Activated CD4-positive, alpha-beta T cell treated with anti-CD3 and anti-CD28 coated beads, Interleukin-10, Interleukin-2, amounts not matched to agents 100 ng/mL and 50 ng/mL, durations not matched to agents 16 hours and 8 hours (primary cell): ENCODE data around the gene ACSF2.
"Not testable (repeated sequence)": the region's sequence is repeated elsewhere in the genome, so short reads cannot be mapped to it uniquely, and the experiment has no call there.

Source experiments
- DNase-seq: peaks from one replicate; pipeline ENCODE4 v3.0.0-alpha.2; 2020

ACSF2 gene

DNA sequence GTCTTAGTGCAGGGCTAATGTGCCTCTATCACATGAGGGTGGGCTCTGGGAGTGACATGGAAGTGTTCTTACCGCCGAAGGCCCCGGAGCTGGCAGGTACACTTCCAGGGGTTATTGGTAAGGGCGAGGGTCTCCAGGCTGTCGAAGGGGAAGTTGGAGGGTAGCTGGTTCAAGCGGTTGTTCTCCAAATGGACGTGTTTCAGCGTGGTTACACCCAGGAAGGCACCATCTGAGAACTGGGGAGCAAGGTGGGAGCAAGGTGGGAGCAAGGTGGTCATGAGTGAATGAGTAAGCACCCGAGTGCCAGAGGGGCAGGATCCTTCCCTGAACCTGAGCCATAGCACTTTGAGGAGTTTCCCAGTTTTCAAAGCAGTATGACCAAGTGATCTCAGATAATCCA is 39.6 kb downstream of the ACSF2 start:
- no peak for DNase-seq

DNA sequence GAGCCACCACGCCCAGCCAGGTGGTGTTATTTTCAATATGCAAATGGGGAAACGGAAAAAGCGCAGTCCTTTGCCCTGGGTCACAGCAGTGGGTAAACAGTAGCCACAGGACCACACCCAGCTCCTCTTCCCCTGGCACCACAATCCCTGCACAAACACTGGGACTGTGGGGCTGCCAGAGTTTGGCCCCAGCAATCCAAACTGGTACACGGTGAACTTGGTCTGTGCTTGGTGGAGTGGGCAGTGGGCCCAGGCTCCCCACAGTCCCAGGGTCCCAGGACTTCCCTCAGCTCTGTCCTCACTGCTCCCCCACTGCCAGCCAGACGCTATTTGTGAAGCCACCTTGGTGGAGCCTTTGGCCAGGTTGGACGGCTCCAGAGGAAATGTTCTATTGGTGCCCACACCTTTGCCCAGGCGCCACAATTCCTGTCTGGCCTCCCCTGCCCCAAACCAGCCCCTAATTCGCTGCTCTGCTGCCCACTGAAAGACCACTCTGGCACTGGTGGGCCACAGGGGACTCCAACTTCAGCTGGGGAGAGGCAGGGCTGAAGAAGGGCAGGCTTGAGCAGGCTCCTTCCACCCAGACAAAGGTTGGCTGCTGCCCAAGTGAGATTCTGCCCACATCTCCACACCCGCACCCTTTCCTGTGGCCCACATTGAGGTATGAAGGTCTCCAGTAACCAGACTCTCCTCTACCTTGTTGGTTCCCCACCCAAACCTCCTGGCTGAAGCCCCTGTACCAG is 40.5 kb downstream of the ACSF2 start:
- no peak for DNase-seq

DNA sequence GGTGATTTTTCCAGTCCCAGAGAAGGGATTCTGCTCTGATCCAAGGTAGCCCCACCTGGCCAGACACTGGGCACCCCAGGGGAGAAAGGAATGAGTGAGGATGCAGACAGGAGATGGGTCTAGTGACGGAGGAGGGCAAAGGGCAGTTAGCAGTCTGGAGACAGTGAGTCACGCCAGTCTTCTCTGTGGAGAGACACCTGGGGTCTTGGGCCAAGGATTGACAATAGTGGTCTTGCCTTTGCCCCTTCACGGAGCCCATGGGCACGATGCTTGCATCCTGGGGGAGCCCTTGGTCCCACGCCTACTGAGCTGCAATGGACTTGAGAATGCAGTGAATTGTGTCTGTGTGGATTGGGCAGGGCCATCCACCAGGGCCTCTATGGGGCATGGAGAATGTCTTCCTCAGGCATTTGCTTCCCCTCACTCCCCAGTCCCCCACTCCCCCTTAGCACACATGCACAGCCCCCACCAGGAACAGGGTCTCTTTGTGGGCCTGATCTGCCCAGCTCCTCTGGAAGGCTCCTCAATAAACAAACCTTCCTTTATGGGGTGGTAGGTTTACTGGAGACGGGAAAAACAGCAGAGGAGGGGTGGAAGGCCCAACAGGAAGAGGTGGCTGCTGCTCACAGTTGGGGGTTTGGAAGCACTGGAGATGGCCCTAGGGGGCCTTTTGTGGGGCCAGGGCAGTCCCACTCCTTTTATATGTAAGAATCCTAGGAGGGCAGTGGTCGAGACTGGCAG is 41.3 kb downstream of the ACSF2 start:
- DNase-seq, result no peak

DNA sequence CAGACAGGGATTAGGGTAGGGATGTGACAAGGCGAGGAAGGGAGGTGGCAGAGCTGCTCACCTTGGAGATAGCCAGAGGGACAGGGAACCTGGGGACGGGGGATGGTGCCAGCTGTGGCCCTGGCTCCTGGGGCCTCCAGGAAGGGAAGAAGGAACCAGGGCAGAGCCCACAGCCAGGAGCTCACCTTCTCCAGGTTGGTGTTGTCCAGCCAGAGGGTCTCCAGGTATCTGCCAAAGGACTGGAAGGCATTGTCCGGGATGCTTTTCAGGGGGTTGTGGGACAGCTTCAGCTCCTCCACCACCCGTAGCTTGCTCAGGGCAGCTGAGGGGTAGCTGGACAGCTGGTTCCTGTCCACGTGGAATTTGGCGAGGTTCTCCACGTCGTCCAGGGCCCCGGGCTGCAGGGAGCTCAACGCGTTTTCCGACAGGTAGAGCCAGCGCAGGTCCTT is 41.9 kb downstream of the ACSF2 start:
- no peak for DNase-seq

DNA sequence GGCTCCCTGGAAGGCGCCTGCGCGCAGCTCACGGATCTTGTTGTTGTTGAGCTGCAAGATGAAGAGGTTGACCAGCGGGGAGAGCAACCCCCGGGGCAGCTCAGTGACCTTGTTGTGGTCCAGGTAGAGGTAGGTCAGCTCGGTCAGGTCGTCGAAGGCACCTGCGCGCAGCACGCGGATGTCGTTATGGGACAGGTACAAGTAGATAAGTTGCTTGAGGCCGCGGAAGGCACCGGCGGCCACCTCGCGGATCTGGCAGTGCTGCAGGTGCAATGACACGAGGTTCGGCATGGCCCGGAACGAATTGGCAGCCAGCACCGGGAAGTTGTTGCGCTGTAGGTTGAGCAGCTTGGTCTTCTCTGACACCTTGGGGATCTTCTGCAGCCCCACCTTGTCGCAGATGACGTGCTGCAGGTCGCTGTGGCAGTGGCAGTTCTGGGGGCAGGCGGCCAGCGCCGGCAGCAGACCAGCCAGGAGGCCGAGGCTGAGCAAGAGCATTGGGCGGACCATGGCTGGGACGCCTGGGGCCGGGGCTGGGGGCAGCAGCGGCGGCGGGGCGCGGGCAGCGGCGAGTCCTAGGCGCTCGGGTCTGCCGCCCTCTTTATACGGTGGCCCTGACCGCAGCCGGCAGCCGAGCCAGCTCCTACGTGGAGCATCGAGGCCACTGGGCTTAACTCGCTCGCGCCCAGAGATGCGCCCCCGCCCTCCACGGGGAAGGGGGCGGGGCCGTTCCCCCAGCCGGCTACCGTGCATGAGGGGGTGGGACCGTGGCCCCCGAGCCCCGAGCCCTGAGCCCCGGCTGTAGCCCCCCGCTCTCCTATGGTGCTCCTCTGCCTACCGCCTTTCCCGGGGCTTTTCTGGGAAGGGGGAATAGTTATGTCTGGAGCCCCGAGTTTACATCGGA is 42.5 kb downstream of the ACSF2 start, which contains the start of gene CHAD:
Gene CHAD, minus strand, starts transcription at position 577 of the 904 bp plus-strand sequence. Its CDS starts 67 bp downstream, at position 510.
- DNase-seq, result no peak

DNA sequence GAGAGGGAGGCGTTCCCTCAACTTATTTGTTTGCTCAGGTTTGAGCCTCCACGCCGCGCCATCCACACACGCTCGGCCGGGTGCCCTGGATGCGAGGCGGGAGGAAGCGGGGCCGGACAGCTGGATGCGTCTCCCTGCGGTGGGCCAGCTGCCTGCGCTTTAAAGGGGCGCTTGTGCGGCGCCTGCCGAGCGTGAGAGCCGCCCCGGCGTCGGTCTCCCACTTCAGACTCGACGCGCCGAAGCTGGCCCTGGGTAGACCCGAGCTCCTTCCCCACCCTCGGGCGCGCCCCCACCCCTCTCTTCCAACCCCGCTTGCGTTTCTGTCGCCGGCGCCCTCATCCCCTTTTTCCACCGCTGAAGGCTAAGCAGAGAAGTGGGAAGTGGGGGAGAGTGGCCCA is 43.2 kb downstream of the ACSF2 start:
- no peak for DNase-seq

DNA sequence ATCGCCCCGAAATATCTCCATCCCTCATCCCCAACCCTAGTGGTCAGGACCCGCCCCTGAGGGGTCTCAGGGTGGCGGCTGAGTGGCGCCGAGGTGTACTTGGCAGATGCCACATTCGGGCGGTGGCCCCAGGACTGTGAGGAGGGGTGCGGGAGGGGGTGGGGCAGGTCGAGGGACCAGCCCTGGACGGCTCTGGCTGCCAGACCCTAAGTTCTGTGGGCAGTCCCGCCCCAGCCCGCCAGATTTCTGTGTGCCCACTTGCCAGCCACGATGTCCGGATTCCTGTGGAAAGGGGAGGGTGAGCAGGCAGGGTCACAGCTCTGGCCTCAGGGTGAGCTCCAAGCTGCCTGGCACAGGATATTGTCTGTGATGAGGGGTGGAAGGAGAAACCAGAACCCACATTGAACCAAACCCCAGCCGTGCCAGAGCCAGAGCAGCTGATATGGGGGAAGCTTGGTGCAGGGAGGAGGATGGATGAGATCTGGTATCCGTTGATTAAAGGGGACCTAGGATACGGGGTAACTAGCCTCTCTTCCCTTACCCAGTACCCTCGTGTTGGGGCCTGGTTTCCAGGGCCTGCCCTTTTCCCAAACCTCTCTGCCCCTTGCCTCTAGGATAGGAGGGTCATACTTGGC is 43.8 kb downstream of the ACSF2 start:
- no peak for DNase-seq

DNA sequence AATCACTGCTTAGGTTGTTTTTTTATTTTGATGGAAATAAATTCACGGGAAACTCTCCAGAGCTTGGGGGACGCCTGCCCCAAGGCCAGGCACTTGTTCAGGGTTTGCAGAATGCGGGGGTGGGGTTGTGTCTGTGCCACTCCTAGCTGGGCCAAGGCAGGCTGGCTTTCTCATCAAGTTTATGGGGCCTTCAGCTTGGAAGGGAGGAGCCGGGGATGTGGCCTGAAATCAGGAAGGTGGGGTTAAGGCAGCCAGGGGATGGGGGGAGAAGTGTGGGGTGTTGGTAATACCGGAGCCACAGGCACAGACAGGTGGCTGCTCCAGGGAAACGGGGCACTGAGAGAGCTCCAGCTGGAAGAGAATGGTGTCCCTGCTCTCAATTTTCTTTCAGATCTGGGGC is 44.4 kb downstream of the ACSF2 start:
- no peak for DNase-seq

DNA sequence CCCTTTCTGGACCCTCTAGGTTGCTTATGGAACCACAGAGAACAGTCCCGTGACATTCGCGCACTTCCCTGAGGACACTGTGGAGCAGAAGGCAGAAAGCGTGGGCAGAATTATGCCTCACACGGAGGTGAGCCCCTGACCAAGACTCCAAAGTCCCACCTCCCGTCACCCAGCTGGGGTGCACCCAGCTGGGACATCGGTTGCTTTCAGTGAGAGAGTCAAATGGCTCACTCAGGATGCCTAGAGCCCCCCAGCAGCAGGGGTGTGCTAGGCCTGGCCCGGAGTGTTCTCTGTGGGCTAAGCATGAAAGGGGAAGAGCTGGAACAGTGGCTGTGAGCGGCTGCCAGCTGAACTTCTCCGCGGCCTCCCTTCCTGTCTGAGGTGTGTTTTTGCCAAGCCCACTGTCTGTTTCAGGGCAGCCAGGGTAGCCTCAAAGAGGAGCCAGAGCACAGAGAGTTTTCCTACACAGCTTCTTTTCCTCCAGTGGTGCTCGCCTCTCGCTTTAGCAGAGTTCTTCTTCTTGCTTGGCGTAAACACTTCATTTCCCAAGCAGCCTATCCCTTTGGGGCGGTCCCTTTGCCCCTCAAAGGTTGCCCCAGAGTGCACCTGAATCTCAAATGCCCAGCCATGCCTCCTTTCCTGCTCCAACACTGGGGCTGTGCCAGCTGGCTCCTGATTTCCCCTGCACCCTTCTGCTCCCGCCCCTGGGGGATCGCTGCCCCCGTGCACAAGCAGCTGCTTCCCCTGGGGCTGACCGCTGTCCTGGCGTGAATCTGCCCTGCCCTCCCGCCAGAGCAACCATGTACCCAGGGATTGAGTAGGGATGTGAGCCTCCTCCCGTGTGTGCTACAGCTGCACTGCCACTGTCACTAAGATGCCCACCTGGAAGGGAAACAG is 45.2 kb downstream of the ACSF2 start:
- DNase-seq, result no peak

DNA sequence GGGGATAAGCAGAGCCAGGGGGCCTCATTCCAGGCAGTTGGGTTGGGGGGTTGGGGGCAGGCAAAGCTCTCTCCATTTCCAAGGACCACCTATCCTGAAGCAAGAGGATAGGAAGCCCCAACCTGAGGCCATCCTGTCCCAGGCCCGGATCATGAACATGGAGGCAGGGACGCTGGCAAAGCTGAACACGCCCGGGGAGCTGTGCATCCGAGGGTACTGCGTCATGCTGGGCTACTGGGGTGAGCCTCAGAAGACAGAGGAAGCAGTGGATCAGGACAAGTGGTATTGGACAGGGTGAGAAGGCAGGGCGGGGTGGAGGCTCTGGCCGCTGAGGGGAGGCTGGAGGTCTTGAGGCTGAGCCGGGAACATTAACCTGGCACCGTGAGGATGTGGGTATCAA is 46.3 kb downstream of the ACSF2 start:
- no peak for DNase-seq

DNA sequence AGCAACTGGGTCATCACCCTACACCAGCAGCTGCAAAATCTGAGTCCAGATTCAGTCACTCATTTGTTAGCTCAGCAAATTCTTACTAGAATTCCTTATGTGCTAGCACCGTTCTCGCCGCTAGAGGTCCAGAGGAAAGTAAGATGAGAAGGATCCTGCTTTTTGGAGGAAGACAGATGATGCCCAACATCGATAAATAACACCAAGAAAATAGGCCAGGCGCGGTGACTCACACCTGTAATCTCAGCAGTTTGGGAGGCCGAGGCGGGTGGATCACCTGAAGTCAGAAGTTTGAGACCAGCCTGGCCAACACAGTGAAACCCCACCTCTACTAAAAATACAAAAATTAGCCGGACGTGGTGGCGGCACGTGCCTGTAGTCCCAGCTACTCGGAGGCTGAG is 46.7 kb downstream of the ACSF2 start:
- DNase-seq, result not testable (repeated sequence)

DNA sequence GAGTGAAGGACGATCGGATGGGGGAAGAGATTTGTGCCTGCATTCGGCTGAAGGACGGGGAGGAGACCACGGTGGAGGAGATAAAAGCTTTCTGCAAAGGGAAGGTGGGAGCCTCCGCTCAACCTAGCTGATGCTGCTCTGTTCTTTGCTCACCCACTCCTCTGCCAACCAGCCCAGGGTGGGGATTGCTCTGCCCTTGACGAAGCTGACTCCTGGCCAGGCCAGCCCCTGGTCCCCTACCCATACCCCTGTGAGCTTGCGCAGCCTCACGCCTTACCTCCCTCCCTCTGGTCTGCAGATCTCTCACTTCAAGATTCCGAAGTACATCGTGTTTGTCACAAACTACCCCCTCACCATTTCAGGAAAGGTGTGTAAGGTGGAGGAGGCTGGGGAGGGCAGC is 47.9 kb downstream of the ACSF2 start:
- no peak for DNase-seq

DNA sequence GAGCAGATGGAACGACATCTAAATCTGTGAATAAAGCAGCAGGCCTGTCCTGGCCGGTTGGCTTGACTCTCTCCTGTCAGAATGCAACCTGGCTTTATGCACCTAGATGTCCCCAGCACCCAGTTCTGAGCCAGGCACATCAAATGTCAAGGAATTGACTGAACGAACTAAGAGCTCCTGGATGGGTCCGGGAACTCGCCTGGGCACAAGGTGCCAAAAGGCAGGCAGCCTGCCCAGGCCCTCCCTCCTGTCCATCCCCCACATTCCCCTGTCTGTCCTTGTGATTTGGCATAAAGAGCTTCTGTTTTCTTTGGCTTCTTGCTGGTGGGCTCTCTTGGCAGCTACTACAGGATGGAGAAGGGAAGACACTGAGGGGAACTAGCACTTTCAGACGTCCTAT is 48.5 kb downstream of the ACSF2 start:
- no peak for DNase-seq

DNA sequence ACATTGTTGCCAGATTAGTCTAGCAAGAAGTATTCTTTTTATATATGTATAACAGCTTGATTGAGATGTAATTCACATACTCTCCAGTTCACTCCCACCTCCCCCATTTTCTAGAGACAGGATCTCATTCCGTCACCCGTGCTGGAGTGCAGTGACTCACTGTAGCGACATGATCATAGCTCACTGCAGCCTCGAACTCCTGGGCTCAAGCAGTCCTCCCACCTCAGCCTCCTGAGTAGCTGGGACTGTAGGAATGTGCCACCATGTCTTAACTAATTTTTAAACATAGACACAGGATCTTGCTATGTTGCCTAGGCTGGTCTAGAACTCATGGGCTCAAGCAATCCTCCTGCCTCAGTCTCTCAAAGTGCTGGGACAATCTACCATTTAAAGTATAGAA is 49.3 kb downstream of the ACSF2 start:
- no peak for DNase-seq

DNA sequence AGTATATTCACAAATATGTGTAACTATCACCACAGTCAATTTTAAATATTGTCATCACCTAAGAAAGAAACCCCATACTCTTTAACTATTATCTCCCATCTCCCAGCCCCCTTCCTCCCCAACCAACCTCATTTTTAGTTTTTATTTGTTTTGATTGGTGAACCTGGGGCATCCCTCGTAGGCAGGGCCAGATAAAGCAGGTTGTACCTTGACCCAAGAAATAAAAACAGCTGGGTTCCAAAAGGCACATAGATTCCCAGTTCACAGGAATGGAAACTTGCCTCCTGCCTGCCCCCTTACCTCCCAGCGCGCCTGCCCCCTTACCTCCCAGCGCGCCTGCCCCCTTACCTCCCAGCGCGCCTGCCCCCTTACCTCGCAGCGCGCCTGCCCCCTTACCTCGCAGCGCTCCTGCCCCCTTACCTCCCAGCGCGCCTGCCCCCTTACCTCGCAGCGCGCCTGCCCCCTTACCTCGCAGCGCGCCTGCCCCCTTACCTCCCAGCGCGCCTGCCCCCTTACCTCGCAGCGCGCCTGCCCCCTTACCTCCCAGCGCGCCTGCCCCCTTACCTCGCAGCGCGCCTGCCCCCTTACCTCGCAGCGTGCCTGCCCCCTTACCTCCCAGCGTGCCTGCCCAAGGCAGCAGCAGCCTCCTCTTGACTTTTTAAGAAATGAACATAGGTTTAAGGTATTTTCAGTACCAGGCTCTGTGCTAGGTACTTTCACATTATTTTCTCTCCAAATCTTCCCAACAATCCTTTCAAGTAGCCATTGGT is 49.9 kb downstream of the ACSF2 start:
- not testable (repeated sequence) for DNase-seq

DNA sequence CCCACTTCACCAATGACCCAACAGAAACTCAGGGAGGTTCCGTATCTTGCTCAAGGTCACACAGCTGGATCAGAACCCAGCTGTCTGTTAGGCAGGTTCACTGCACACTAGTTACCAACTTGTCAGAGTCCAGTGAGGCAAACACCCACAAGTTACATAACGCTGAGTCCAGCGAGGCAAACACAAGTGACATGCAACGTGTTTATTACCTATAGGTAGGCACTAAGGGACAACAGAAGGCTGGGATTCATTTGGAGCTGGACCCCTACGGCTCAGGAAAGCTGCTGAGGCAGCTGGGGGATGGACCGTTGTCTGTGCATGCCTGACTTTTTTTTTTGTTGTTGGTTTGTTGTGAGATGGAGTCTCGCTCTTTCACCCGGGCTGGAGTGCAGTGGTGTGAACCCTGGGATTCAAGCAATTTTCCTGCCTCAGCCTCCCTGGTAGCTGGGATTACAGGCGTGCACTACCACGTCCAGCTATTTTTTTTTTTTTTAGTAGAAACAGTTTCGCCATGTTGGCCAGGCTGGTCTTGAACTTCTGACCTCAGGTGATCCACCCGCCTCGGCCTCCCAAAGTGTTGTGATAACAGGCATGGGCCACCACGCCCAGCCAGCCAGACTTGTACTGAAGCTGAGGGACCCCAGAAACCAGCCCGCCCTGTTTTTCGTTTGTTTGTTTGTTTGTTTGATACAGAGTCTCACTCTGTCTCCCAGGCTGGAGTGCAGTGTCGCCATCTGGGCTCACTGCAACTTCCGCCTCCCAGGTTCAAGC is 50.7 kb downstream of the ACSF2 start:
- no peak for DNase-seq

DNA sequence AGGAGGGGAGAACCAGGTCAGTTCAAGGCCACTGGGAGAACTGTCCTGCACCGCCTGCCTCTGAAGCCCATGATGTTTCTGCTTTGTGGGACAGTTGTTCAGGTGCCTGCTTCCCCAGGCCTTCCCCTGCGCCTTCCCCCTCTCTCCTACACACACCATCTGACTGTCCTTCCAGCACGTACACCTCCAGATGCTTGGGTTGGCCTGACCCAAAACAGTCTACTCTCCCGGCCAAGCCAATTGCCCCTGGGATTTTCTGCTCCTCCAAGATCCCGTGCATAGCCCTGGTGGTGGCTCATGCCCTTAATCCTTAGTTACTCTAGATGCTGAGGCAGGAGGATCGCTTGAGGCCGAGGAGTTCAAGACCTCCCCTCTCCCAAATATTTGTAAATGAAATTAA is 52.0 kb downstream of the ACSF2 start:
- no peak for DNase-seq

DNA sequence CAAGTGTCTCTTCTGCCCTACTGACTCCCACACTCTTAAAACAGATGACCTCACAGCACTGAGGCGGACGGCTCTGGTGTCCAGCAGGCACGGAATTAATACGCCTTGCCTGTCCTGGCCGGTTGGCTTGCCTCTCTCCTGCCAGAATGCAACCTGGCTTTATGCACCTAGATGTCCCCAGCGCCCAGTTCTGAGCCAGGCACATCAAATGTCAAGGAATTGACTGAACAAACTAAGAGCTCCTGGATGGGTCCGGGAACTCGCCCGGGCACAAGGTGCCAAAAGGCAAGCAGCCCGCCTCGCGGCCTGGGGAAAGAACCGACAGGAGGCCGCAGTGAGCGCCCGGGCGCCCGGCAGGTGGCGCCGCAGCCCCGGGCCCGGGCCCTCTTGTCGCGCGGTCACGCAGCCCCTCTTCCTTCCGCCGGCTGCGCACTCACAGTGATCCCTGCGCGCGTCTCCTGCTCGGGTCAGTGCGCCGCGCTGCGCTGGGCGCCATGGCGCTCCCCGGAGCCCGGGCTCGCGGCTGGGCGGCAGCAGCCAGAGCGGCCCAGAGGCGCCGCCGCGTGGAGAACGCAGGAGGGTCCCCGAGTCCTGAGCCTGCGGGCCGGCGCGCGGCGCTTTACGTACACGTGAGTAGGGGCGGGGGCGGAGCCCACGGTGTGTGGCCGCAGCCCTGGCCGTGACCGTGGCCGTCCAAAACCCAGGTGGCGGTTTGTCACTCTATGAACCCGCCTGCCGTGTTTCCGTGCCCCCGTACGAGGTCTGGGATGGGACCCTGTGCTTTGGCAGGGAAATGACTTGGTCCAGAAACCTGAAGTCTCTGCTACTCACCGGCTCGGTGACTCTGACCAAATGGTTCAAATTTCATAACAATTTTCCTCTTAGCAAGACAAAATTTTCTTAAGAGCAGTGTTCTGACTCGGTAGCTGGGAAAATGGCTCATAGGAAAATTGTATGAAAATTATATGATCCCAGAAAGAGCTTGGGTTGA is 52.7 kb downstream of the ACSF2 start, which contains the start of gene RSAD1:
Gene RSAD1, plus strand, starts transcription at position 470 of the 991 bp plus-strand sequence. Its CDS starts 25 bp downstream, at position 495.
- peak; percentile 93 for DNase-seq
